ENCODE measurements around the gene MEGF11. TPM values are rescaled to one million over a fixed set of nuclear protein-coding genes. Genes with fewer than 3 reads are reported as not detected.
"Not testable (repeated sequence)": the region's sequence is repeated elsewhere in the genome, so short reads cannot be mapped to it uniquely, and the experiment has no call there.

The MEGF11 gene
- total RNA-seq, 2 experiments from 2014 or later, result not detected

- peaks cover 43% of the 10 kb centered on the region for H3K27me3 Mint-ChIP-seq
- ATAC-seq; DNase-seq; H3K4me3 Mint-ChIP-seq; CTCF ChIA-PET; H3K36me3 Mint-ChIP-seq; H3K4me1 Mint-ChIP-seq; H3K27ac Mint-ChIP-seq; H3K9me3 Mint-ChIP-seq (ENCODE audit: low read depth): not testable (repeated sequence)
Measured at GRCh38 chr15:66262837-66263236, 9.3 kb upstream of the MEGF11 start.

GRCh38 chr15:66261056-66261455 lies 7.5 kb upstream of the MEGF11 start:
- CTCF ChIA-PET, result no interaction called here
- H3K27ac Mint-ChIP-seq, result no peak overlapping the region
- no peaks in the 10 kb centered on the region for H3K9me3 Mint-ChIP-seq (ENCODE audit: low read depth)
- no peaks in the 10 kb centered on the region for H3K4me1 Mint-ChIP-seq
- ATAC-seq, result no peak
- peaks cover 54% of the 10 kb centered on the region for H3K27me3 Mint-ChIP-seq
- no peak for DNase-seq
- H3K36me3 Mint-ChIP-seq, result peaks cover 2% of the 10 kb centered on the region
- no peak overlapping the region for H3K4me3 Mint-ChIP-seq

GRCh38 chr15:66256692-66257091 lies 3.1 kb upstream of the MEGF11 start:
- no peak overlapping the region for H3K27ac Mint-ChIP-seq
- H3K4me3 Mint-ChIP-seq, result no peak overlapping the region
- no peaks in the 10 kb centered on the region for H3K9me3 Mint-ChIP-seq (ENCODE audit: low read depth)
- H3K27me3 Mint-ChIP-seq, result peaks cover 70% of the 10 kb centered on the region
- peaks cover 14% of the 10 kb centered on the region for H3K4me1 Mint-ChIP-seq
- H3K36me3 Mint-ChIP-seq, result peaks cover 3% of the 10 kb centered on the region
- no peak for DNase-seq
- CTCF ChIA-PET, result interaction anchor here (1.1 kb wide), 1 partner anchor 36 kb away, joined by 5 read pairs; the partner anchor contains the start of gene DIS3L
- ATAC-seq, result no peak

GRCh38 chr15:66254951-66255676 lies 1.6 kb upstream of the MEGF11 start:
- Mint-ChIP-seq H3K27ac (no peak overlapping the region), H3K9me3 (ENCODE audit: low read depth) (no peaks in the 10 kb centered on the region), H3K27me3 (peaks cover 76% of the 10 kb centered on the region), H3K36me3 (peaks cover 3% of the 10 kb centered on the region), H3K4me3 (no peak overlapping the region), H3K4me1 (peaks cover 19% of the 10 kb centered on the region)
- ATAC-seq, result no peak
- CTCF ChIA-PET, result no interaction called here
- DNase-seq, result no peak

GRCh38 chr15:66254089-66254950 lies 770 bp upstream of the MEGF11 start:
- no peaks in the 10 kb centered on the region for H3K9me3 Mint-ChIP-seq (ENCODE audit: low read depth)
- H3K4me3 Mint-ChIP-seq, result peak overlapping the region; percentile 65
- H3K27me3 Mint-ChIP-seq, result peaks cover 78% of the 10 kb centered on the region
- no peak overlapping the region for H3K27ac Mint-ChIP-seq
- DNase-seq (no peak), ATAC-seq (no peak)
- H3K36me3 Mint-ChIP-seq, result peaks cover 3% of the 10 kb centered on the region
- CTCF ChIA-PET, result interaction anchor here (0.8 kb wide), 1 partner anchor 32 kb away, joined by 4 read pairs; no protein-coding TSS in a partner anchor
- H3K4me1 Mint-ChIP-seq, result peaks cover 19% of the 10 kb centered on the region

- Mint-ChIP-seq H3K4me1 (peaks cover 19% of the 10 kb centered on the region), H3K4me3 (peak overlapping the region; percentile 50), H3K27me3 (peaks cover 82% of the 10 kb centered on the region), H3K36me3 (peaks cover 3% of the 10 kb centered on the region), H3K9me3 (ENCODE audit: low read depth) (no peaks in the 10 kb centered on the region), H3K27ac (no peak overlapping the region)
- CTCF ChIA-PET, result interaction anchor here (1.0 to 2.6 kb wide), 3 partner anchors 34 to 246 kb away, joined by 3 to 16 read pairs (median 8); no protein-coding TSS in a partner anchor
- ATAC-seq, result peak; percentile 44
- DNase-seq, result no peak
Measured at GRCh38 chr15:66252685-66253417, 699 bp downstream of the MEGF11 start.

GRCh38 chr15:66251790-66252684 lies 1.5 kb downstream of the MEGF11 start:
- CTCF ChIA-PET, result interaction anchor here (1.0 to 2.6 kb wide), 4 partner anchors 35 to 247 kb away, joined by 3 to 16 read pairs (median 6); no protein-coding TSS in a partner anchor
- ATAC-seq, result peak; percentile 64

GRCh38 chr15:66251065-66251789 lies 2.3 kb downstream of the MEGF11 start:
- CTCF ChIA-PET, result interaction anchor here (1.3 to 2.6 kb wide), 3 partner anchors 36 to 247 kb away, joined by 3 to 16 read pairs (median 8); no protein-coding TSS in a partner anchor
- ATAC-seq (no peak), DNase-seq (no peak)
- Mint-ChIP-seq H3K4me3 (peak overlapping the region; percentile 44), H3K9me3 (ENCODE audit: low read depth) (no peaks in the 10 kb centered on the region), H3K36me3 (peaks cover 3% of the 10 kb centered on the region), H3K27ac (no peak overlapping the region), H3K27me3 (peaks cover 75% of the 10 kb centered on the region), H3K4me1 (peaks cover 19% of the 10 kb centered on the region)

More at GRCh38 chr15:66251790-66252684, 1.5 kb downstream of the MEGF11 start:
- Mint-ChIP-seq H3K27me3 (peaks cover 80% of the 10 kb centered on the region), H3K4me1 (peaks cover 19% of the 10 kb centered on the region), H3K4me3 (peak overlapping the region; percentile 50), H3K9me3 (ENCODE audit: low read depth) (no peaks in the 10 kb centered on the region), H3K36me3 (peaks cover 3% of the 10 kb centered on the region), H3K27ac (no peak overlapping the region)
- DNase-seq, result peak; percentile 50

- no peak for ATAC-seq
- H3K4me3 Mint-ChIP-seq, result no peak overlapping the region
- H3K36me3 Mint-ChIP-seq, result peaks cover 3% of the 10 kb centered on the region
- DNase-seq, result no peak
- no peak overlapping the region for H3K27ac Mint-ChIP-seq
- peaks cover 17% of the 10 kb centered on the region for H3K4me1 Mint-ChIP-seq
- peaks cover 70% of the 10 kb centered on the region for H3K27me3 Mint-ChIP-seq
- CTCF ChIA-PET, result interaction anchor here (0.9 to 1.3 kb wide), 2 partner anchors 10 to 153 kb away, joined by 3 read pairs; no protein-coding TSS in a partner anchor
- H3K9me3 Mint-ChIP-seq (ENCODE audit: low read depth), result no peaks in the 10 kb centered on the region
Measured at GRCh38 chr15:66249605-66250174, 3.9 kb downstream of the MEGF11 start.

GRCh38 chr15:66246937-66247336 lies 6.6 kb downstream of the MEGF11 start:
- Mint-ChIP-seq H3K4me1 (peaks cover 6% of the 10 kb centered on the region), H3K9me3 (ENCODE audit: low read depth) (no peaks in the 10 kb centered on the region), H3K4me3 (no peak overlapping the region), H3K27me3 (peaks cover 63% of the 10 kb centered on the region), H3K36me3 (no peaks in the 10 kb centered on the region), H3K27ac (no peak overlapping the region)
- ATAC-seq, result no peak
- DNase-seq, result no peak
- CTCF ChIA-PET, result no interaction called here

- H3K4me3 Mint-ChIP-seq; H3K27ac Mint-ChIP-seq; H3K9me3 Mint-ChIP-seq (ENCODE audit: low read depth); DNase-seq; CTCF ChIA-PET; ATAC-seq; H3K36me3 Mint-ChIP-seq; H3K4me1 Mint-ChIP-seq: not testable (repeated sequence)
- peaks cover 57% of the 10 kb centered on the region for H3K27me3 Mint-ChIP-seq
Measured at GRCh38 chr15:66245832-66246231, 7.7 kb downstream of the MEGF11 start.
